HG02852 (cell line): ENCODE data around the gene DOCK9.

ENCODE experiments used
- ATAC-seq: cut with Tn5 transposase; IDR thresholded peaks from one replicate; pipeline ENCODE4 v1.9.1; 2021; ENCODE audit warnings: mild to moderate bottlenecking, moderate library complexity; ENCODE audit not compliant: unreplicated experiment

The DOCK9 gene

DNA sequence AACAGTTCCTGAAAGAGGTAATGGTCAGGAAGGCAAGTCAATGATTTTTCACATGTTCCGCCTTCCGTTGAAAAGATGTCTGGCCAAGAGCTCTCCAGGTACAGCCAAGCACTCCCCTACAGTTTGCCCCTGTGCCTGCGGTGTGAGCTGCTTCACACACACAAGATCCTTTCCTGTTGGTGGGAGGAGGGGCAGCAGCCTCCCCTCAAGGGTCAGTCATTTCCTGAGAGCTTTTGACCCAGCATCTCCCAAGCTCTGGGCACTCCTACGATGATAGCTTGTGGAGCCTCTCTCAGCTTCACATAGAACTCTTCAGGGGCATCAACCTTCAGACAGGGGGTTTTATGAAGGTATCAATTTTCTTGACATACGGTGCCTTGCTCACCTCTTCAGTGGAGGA is 86.9 kb downstream of the DOCK9 start:
- ATAC-seq, result no peak

DNA sequence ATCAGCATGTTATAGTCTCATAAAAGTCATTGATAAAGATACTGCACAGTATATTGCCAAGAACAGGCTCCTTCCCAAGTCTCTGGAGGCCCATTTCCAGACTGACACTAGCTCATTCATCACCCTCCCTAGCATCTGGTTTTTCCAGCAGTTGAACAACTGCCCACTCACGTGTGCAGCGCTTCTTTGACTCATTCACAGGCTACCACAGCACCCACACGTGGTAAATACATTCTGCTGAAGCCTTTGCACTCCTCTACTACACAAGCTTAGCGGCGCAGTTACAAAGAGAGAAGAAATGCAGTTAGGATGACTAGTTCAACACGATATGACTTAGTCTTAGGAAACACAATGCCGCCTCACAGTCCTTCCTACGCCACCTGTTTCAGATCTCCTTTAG is 87.7 kb downstream of the DOCK9 start:
- no peak for ATAC-seq

DNA sequence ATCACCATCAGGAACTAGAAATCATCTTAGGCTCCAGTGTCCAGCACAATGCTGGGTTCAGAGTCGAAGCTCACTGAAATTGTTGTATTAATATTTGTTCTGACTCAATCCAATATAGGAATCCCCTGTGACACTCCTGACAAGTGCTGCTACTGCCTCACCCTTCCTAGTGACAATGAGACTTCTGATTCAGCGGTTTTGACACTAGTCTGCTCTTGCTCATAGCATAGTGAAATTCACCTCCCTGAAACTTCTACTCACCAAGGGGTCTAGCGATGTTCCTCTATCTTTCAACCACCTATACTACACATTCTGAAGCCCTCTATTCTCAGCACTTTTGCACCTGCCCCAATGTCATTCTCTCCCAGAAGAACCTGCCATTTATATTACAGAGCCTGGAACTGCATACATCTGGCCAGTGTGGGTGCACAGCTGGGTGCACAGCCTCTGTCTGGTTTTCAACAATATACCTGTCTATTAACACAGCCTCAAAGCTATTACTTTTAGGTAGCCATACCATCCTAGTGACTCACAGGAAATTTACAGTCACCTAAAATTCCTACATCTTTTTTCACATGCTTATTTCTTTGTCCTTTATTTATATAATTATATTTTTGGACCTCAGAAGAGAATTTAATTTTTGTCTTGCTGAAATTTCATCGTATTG is 88.3 kb downstream of the DOCK9 start:
- no peak for ATAC-seq

DNA sequence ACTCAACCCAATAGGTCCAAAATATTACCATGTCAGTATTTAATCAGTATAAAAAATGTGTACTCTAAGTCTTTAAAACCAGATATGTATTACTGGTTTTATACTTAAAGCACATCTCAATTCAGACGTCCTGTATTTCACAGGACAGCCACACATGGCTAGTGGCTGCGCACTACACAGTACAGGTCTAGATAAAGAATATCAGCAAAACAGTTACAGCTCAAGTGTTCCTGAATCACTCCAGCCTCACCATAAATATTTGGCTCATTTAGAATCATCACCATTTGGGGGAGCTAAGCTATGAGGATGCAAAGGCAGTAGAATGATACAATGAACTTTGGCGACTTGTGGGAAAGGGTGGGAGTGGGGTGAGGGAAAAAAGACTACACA is 89.0 kb downstream of the DOCK9 start:
- ATAC-seq, result no peak

DNA sequence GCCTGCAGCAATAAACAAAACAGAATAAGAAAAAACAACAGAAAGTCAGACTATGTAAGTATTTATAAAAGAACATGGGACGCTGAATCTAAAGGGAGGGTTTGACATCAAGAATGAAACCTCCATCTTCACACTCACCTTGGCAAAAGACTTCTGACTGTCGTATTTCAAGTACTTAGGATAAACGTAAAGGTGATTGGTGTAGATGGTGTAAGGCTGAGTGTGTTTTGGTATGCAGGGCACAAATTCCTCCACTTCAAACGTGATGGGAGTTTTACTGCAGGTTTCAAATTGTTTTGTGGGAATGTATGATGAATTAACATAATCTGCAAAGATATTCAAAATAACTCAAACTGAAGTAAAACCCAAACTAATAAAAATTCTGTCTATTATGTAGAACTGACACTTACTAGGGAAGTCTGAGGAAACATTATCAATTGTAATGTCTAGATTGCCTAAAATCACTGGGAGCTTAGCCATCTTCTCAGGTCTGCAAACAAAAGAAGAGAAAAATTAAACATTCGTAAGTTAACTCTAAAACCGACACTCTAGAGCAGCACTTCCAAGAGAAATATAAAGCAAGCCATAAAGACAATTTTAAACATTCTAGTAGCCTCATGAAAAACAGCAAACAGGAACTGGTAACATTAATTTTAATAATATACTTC is 89.5 kb downstream of the DOCK9 start:
- ATAC-seq, result no peak

DNA sequence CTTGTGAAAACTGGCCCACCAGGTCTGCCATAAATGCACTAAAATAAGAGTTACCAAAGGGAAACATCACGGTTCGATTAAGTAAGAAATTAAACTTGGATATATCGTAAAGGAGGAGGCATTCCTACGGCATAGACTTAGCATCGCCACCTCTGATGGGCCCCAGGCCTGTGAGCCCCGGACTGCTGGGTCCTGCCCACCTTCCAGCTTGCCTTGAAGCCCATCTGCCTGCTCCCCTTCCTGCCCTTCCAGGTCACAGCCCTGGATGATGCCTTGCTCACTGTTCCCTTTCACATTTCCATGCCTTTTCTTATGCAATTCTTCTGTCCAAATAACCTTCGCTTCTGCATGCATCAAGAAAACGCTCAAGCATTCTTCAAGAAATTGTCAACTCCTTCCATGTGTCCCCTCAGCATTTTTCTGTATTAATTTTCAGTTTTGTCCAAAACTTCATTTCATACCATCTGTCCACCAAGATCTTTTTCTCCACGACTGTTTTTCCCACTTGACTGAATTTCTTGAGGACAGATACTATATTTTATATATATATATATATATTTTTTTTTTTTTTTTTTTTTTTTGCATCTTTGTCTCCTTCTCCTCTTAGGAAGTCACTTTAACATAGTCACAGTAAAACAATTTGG is 91.2 kb downstream of the DOCK9 start:
- ATAC-seq, result no peak

DNA sequence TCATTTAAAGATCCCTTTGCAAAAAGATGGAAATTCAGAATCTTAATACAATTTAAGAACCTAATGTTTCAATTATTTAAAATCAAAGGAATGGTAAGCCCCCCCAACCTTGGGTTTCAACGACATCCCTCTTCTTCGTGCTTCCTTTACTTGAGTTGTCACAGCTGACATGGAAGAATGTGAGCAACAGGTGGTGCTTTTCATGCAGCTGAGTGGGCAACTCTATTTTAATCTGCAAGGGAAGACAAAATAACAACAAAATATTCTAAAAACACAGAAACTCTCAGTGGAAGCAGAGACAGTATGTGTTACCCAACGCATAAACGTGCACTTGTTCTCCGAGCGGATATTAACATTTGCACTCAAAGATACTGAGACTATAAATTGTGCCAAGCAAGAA is 92.3 kb downstream of the DOCK9 start:
- no peak for ATAC-seq

DNA sequence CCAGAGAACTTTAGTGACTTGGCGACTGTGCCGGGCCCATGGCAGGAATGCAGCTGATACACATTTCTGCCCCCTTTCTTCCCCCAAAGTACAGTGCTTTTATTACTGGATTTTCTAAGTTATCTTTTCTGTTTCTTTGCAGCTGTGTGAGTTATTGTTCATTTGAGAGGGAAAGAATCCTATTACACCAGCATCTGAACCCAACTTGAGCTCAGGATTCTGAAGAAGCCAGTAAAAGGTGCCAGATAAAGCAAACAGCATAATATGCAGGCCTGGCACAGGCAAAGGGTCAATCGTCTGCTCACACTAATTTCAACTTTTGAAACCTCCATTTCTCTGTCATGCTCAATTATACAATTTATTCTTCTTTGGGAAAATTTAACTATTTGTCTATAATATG is 93.9 kb downstream of the DOCK9 start:
- ATAC-seq, result no peak

DNA sequence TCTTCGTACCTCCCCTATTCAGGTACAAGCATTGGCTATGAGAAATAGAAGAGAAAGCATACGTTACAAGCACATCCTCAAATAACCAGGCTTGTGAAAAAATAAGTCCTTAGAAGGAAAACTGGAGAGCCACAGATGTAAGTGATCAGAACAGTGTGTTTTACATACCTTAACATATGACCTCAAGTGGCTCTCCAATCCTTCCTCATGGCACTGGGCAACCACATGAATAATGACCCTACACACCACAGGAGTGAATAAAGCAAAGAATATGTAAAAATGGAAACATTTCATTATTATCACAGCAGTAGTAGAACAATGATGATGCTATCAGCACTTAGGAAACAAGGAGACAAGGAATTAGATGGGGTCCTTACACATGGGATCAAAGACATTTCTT is 96.5 kb downstream of the DOCK9 start:
- no peak for ATAC-seq

DNA sequence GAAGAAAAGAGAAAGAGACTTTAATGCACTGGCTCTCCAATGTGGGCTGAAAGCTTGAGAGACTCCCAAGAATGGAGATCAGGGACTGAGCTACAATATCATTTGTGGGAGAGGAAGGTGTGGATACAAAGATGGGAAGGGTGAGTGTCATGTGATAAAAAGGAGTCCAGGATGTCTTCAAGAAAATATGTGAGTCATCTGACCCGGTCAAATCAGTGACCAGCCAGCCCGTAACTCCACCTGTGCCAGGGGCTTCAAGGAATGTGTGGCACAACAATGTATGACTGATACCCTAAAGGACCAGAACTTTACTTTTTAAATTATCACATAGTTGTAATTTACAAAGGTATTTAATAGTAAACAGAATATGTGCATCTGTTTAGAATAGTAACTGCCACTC is 97.2 kb downstream of the DOCK9 start:
- ATAC-seq, result no peak

DNA sequence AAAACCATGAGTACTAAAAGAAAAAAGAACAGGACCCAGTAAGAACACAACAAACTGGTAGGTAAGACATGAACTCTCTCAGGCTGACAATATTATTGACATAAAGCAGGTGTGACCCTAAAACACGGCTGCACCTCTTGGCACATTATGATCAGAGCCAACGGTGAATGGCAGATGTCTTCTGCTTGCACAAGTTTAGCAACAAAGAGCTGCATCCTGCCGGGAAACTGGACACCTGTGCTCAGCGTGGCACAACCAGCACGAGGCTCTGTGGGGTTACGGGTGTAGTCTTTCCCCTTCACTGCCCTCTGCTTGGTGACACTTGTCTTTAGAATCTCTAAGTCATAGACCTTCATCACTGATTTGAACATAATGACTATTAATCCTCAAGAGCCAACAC is 97.9 kb downstream of the DOCK9 start:
- no peak for ATAC-seq

DNA sequence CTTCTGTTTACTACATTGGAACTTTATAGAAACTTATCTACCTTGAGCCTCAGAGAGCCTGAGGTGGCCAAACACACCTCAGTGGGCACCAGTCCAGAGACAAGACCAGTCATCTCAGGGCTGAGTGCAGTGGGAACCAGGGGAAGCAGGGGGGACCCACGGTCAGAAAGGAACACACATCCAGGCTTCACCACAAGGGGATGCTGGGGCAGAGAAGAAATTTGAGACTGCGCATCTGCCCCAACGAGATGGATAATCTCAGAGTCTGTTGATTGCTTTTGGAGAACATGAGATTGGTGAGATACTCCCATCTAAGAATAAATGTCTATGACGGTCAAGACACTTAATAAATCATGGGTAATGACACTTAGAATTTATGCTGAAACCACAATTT is 98.7 kb downstream of the DOCK9 start:
- no peak for ATAC-seq

DNA sequence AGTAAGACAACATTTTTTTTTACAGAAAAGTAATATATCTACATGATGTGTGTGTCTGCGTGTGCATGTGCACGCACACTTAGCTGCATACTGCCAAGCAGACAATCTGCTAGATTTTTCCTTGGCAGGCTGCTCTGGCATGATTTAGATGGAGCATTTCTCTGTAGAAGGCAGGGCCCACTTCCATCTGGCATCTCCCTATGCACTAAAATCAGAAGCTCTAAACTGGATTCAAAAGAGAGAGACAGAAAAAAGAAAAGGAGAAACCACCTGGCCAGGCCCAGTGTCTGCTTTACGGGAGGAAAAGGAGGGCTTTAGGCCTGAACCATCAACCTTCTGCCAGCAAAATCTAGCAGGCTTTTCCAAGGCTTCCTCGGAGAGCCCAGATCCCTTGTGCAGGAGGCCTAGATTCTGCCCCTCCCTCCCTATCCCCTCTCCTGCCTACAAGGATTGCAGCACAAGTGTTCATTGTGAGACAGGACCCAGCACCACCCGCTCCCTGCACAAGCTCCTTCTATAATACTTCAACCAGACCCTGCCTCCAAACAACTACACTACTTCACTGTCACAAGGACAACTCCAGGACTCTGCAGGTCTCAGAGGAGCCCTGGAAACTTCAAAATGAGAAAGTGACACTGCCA is 99.3 kb downstream of the DOCK9 start:
- ATAC-seq, result no peak

DNA sequence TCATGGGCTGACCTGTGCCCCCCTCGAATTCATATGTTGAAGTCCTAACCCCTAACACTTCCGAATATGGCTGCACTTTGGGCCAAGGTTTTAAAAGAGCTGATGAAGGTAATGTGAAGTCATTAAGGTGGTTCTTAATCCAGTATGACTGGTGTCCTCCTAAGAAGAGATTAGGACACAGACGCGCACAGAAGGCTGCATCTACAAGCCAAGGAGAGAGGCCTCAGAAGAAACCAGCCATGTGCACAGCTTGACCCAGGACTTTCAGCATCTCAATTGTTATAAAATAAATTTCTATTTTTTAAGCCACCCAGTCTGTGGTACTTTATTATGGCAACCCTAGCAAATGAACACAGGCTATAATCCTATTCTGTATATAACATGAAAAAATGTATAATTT is 99.9 kb downstream of the DOCK9 start:
- ATAC-seq, result no peak

DNA sequence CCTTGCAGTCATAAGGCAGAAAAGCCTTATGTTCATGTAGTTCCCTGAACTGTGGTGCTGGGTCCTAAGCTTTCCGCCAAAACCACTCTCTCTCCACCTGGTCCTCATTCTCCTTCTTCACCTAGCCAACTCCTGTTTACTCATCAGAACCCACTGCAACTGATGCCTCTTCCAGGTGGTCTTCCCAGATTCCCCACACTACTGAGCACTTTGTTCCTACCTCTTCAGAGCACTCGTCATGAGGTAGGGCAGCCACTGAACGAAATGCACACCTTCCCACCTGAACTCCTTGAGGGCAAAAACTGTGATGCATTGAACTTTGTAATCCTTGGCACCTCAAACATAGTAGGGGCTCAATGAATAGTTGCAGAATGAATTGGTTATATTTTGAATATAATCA is 100.4 kb downstream of the DOCK9 start:
- no peak for ATAC-seq

DNA sequence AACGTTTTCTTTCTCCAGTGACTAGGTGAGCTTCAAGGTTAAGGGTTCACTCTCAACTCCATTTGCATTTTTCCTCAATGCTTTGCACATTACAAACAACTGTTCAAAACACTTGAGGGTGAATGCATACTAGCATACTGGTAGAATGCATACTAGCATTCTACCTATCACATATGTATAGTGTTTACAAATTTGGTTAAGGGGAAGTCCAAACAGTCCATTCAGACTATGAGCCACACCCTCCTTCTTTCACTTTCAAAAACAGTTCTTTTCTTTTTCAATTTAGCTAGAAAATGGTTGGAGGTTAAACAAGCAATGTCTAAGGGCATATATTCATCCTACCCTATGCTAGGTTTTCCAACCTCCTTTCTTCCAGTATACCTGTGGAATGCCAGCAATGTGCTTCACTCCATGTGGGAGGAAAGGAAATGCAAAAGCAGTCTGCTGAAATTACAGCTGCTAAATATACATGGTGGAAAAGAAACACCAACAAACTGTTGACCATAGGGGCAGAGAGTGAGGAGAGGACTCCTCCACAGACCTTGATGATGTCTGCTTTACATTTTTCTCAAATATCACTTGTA is 102.6 kb downstream of the DOCK9 start:
- ATAC-seq, result peak; percentile 96

DNA sequence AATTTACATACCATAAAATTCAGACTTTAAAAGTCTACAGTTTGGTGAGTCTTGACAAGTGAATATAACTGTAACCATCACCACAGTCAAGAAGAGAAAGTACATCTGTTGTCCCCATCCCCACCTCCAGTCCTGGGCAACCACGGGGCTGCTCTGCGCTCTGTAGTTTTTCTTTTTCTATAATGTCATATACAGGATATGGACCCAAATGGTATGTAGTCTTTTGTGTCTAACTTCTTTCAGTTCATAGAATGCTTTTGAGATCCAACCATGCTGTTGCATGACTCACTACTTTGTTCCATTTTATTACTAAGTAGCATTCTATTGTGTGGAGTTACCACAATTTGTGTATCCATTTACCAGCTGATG is 103.9 kb downstream of the DOCK9 start:
- no peak for ATAC-seq

DNA sequence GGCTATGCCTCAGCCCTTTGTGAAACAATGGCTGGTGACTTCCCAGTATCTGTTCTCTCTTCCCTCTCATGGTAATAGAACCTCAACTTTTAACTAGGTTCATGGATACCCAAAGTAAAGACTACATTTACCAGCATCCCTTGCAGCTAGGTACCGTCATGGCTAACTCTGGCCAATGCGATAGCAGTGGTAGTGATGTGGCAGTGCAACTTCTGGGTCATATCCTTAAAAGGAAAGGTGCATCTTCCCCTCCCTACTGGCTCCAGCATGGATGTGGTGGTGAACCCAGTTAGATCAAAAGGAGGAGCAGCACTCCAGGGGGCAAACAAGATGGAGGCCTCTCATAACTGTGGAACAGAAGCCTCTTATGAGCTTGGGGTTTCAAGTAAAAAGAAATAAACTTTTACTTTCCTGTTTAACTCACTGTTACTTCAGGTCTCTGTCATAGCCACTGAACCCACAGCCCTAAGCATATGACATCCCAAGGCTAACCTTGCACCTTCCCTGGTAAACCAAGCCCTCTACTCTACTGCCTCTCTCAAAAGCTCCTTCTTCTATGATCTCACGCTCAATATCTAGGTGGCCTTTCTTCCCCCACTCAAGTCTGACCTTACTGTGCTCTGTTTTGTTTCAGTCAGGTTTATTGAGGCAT is 104.4 kb downstream of the DOCK9 start:
- no peak for ATAC-seq

DNA sequence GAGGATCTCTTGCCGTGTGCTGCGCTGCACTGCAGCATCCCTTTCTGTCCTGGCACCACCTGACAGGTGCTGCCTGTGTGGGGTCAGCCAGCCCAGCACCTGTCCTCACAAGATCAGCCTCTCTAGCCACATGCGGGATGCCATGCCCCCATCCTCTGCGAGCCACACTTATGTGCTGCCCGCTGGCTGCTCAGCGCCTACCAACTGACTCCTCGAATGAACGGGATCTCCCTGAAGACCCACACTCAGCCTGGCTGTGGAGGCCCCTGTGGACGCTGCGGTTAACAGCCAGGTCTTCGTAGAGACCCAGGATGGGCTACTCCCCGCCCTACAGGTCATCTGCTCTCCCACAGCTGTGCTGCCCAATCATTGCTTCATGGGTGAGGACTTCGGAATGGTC is 106.1 kb downstream of the DOCK9 start:
- ATAC-seq, result no peak

DNA sequence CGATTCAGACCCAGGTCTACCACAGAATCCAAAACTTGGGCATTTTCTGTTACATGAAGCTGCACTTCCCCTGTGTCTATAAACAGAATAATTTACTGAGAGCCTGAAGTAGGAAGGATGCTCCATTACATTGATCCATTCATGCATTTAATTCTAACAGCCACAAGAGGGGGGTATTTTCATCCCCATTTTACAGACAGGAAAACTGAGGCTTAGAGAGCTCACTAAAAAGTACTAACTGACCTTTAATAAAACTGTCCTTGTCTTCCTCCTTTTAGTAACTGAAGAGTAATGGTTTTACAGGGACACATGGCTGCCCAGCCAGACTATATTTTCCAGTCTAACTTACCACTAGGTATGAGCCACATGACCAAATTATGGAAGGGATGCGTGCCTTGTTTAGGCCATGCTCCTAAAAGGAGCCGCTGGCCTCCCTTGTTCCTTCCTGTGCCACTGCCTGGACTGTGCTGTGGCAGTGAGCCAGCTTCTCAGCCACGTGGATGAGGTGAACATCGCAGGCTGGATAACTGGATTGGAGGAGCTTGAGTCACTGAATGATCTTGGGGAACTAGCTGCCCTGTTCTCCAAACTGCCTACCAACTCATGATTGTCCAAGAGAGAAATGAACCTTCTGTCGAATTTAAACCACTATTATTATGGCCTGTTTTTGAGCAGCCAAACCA is 108.3 kb downstream of the DOCK9 start:
- ATAC-seq, result no peak

DNA sequence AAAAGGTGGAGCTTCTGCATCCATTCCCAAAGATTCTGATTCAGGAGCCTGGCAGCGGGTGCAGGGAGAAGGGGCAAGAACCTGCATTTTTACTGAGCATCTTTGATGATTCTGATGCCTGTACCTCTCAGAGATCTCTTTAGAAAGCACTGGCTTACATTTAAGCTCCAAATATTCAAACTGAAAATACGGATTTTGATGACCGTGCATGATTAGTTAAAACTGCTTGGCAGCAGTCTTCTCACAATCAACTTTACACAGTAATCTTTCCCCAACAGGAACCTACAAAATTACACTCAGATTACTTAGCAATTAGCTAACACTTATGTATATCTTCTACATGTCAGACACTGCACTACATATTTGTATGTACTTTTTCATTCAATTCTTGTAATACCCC is 108.9 kb downstream of the DOCK9 start:
- no peak for ATAC-seq
